Measurements from ENCODE around the gene SCAF4. TPM values are rescaled to one million over a fixed set of nuclear protein-coding genes. Genes with fewer than 3 reads are reported as not detected.

The SCAF4 gene
- total RNA-seq, 1 donor from 2014 or later = 31.9 TPM

DNA sequence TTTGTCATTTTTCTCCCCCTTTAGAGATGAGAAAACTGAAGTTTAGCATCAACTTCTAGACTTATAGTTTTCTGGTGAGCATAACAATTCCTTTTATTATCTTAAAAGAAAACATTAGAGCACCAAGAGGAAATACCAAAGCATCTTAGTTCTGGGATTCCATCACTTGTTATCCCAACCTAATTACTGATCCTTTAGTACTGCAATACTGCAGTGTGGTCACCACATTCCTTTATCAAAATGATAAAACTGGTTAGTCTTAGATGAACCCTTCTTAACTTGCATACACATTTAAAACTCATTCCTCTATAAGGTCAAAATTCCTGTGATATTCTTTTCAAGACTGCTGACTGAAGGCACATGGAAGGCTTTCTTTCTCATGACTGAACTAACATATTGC lies 49.3 kb downstream of the SCAF4 start:
- H3K79me2 ChIP-seq (ENCODE audit: low read depth) = peaks cover 47% of the 10 kb centered on the region
- H3K4me1 ChIP-seq = no peaks in the 10 kb centered on the region
- H3K4me1 Mint-ChIP-seq = no peaks in the 10 kb centered on the region
- DNase-seq (ENCODE audit: low spot score) = no peak
- H3K4me2 ChIP-seq = no peak overlapping the region
- no peaks in the 10 kb centered on the region for H3K27me3 Mint-ChIP-seq (ENCODE audit: insufficient read depth, low read depth)
- no peak overlapping the region for H3K27ac ChIP-seq
- peaks cover 23% of the 10 kb centered on the region for H3F3A ChIP-seq (ENCODE audit: low read depth)
- H3K4me3 Mint-ChIP-seq = no peak overlapping the region
- H3K9me3 ChIP-seq (ENCODE audit: low read depth) = no peaks in the 10 kb centered on the region
- H2AFZ ChIP-seq (replicated peaks) = no peak overlapping the region
- H3K27me3 ChIP-seq = no peaks in the 10 kb centered on the region
- H3K9me3 Mint-ChIP-seq = no peaks in the 10 kb centered on the region
- H3K9ac ChIP-seq = no peak overlapping the region
- no peak overlapping the region for H3K27ac Mint-ChIP-seq
- TF ChIP-seq EZH2phosphoT487 (IDR thresholded peaks at IDR 0.05) (no peak), EZH2 (IDR thresholded peaks at IDR 0.05) (no peak)
- TF ChIP-seq, protein P1, sequence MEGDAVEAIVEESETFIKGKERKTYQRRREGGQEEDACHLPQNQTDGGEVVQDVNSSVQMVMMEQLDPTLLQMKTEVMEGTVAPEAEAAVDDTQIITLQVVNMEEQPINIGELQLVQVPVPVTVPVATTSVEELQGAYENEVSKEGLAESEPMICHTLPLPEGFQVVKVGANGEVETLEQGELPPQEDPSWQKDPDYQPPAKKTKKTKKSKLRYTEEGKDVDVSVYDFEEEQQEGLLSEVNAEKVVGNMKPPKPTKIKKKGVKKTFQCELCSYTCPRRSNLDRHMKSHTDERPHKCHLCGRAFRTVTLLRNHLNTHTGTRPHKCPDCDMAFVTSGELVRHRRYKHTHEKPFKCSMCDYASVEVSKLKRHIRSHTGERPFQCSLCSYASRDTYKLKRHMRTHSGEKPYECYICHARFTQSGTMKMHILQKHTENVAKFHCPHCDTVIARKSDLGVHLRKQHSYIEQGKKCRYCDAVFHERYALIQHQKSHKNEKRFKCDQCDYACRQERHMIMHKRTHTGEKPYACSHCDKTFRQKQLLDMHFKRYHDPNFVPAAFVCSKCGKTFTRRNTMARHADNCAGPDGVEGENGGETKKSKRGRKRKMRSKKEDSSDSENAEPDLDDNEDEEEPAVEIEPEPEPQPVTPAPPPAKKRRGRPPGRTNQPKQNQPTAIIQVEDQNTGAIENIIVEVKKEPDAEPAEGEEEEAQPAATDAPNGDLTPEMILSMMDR (IDR thresholded peaks at IDR 0.05) = no peak
- H3K36me3 Mint-ChIP-seq = peaks cover 42% of the 10 kb centered on the region
- H4K20me1 ChIP-seq (ENCODE audit: low read depth) = peaks cover 22% of the 10 kb centered on the region
- H3K4me3 ChIP-seq = no peak overlapping the region
- H3K36me3 ChIP-seq = peaks cover 53% of the 10 kb centered on the region

DNA sequence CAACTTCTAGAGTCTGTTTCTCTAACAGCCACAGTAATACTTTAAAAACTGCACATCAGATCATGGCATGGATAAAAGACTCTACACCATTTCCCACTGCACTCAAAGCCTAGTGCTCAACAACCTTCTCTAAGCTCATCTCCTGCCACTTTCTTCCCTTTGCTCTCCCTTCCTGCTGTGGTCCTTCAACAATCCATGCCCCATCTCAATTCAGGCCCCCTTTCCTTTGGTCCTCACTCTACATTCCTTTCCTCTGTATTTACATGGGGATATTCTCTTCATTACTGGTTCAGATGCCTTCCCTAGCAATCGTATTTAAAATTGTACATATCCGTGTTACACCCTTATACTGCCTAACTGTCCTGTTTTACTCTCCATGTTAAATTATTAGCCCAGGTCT lies 53.4 kb downstream of the SCAF4 start:
- H3K79me2 ChIP-seq (ENCODE audit: low read depth) = peaks cover 36% of the 10 kb centered on the region
- H3K36me3 Mint-ChIP-seq = peaks cover 19% of the 10 kb centered on the region

DNA sequence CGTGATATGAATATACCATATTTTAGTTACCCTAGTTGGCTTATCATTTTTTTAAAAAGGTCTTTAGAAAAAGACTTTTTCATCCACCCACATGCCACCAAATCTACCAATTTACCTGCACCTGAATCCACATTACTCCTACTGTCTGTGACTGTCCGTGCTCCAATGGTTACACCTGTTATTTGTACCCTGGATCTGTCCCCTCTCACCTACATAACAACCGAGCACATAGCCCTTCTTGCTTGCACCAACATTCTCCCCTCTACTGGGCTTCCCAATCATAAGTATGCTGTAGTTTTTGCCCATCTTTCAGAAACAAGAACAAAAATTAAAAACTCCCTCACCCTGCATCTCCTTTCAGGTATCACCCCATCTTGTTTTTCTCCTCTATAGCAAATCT lies 54.9 kb downstream of the SCAF4 start:
- Mint-ChIP-seq H3K4me1 (no peaks in the 10 kb centered on the region), H3K27ac (no peak overlapping the region), H3K4me3 (no peak overlapping the region), H3K9me3 (no peaks in the 10 kb centered on the region), H3K36me3 (peaks cover 13% of the 10 kb centered on the region), H3K27me3 (ENCODE audit: insufficient read depth, low read depth) (no peaks in the 10 kb centered on the region)
- peaks cover 39% of the 10 kb centered on the region for H3F3A ChIP-seq (ENCODE audit: low read depth)
- H3K4me3 ChIP-seq = no peak overlapping the region
- peaks cover 24% of the 10 kb centered on the region for H3K79me2 ChIP-seq (ENCODE audit: low read depth)
- no peaks in the 10 kb centered on the region for H3K27me3 ChIP-seq
- H4K20me1 ChIP-seq (ENCODE audit: low read depth) = peaks cover 7% of the 10 kb centered on the region
- H2AFZ ChIP-seq (replicated peaks) = no peak overlapping the region
- H3K4me1 ChIP-seq = no peaks in the 10 kb centered on the region
- no peak overlapping the region for H3K4me2 ChIP-seq
- TF ChIP-seq EZH2phosphoT487 (IDR thresholded peaks at IDR 0.05) (no peak), EZH2 (IDR thresholded peaks at IDR 0.05) (no peak)
- TF ChIP-seq, protein P1 (IDR thresholded peaks at IDR 0.05) = no peak
- DNase-seq (ENCODE audit: low spot score) = no peak
- H3K9me3 ChIP-seq (ENCODE audit: low read depth) = no peaks in the 10 kb centered on the region
- no peak overlapping the region for H3K9ac ChIP-seq
- peaks cover 18% of the 10 kb centered on the region for H3K36me3 ChIP-seq
- no peak overlapping the region for H3K27ac ChIP-seq

More for the DNA sequence above, 53.4 kb downstream of the SCAF4 start:
- H3K27me3 ChIP-seq = no peaks in the 10 kb centered on the region
- TF ChIP-seq EZH2 (IDR thresholded peaks at IDR 0.05) (no peak), EZH2phosphoT487 (IDR thresholded peaks at IDR 0.05) (no peak)
- TF ChIP-seq, protein P1 (IDR thresholded peaks at IDR 0.05) = no peak
- no peak overlapping the region for H3K9ac ChIP-seq
- H3K4me3 Mint-ChIP-seq = no peak overlapping the region
- no peak overlapping the region for H3K4me3 ChIP-seq
- no peak overlapping the region for H3K27ac Mint-ChIP-seq
- H3K27ac ChIP-seq = no peak overlapping the region
- H3K4me1 Mint-ChIP-seq = no peaks in the 10 kb centered on the region
- H3K36me3 ChIP-seq = peaks cover 24% of the 10 kb centered on the region
- DNase-seq (ENCODE audit: low spot score) = no peak
- H3K27me3 Mint-ChIP-seq (ENCODE audit: insufficient read depth, low read depth) = no peaks in the 10 kb centered on the region
- H2AFZ ChIP-seq (replicated peaks) = no peak overlapping the region
- H3K9me3 Mint-ChIP-seq = no peaks in the 10 kb centered on the region
- H3F3A ChIP-seq (ENCODE audit: low read depth) = peaks cover 29% of the 10 kb centered on the region
- no peaks in the 10 kb centered on the region for H3K4me1 ChIP-seq
- no peak overlapping the region for H3K4me2 ChIP-seq
- no peaks in the 10 kb centered on the region for H3K9me3 ChIP-seq (ENCODE audit: low read depth)
- H4K20me1 ChIP-seq (ENCODE audit: low read depth) = peaks cover 13% of the 10 kb centered on the region
